Adrenal gland (tissue), 12 donors: ENCODE measurements around the gene KDM4C. TPM values are rescaled to one million over a fixed set of nuclear protein-coding genes. Genes with fewer than 3 reads are reported as not detected.

Experiments
- DNase-seq, 7 donors: peaks; one replicate each; pipeline ENCODE4 v3.0.0-alpha.2; 2019 to 2020
- H3K27ac ChIP-seq, 5 donors: fragments of 200-600 bp; sonication (generic) in 4 of 5; 1 replicate in 3 of 5; 2 replicates in 2 of 5; pipeline versions ENCODE4 v1.5.1 to v1.8.0; 2016 to 2020; ENCODE audit warnings: mild to moderate bottlenecking in 1 of 5
- H3K27me3 ChIP-seq: fragments of 200-600 bp; 2 replicates; pipeline ENCODE4 v1.8.0; 2021
- H3K36me3 ChIP-seq, 2 donors: fragments of 200-600 bp; replicated peaks in 1 of 2; 1 replicate in 1 of 2; 2 replicates in 1 of 2; pipeline versions ENCODE4 v1.5.1 to v1.8.0; 2018 to 2022
- H3K4me1 ChIP-seq, 2 donors: fragments of 200-600 bp; replicated peaks in 1 of 2; 1 replicate in 1 of 2; 2 replicates in 1 of 2; pipeline versions ENCODE4 v1.5.1 to v1.8.0; 2018 to 2021
- H3K4me3 ChIP-seq, 4 donors: fragments of 200-600 bp; sonication (generic) in 3 of 4; one replicate each; pipeline ENCODE4 v1.5.1; 2016 to 2018
- H3K9me3 ChIP-seq, 3 donors: fragments of 200-600 bp; sonication (generic) in 1 of 3; replicated peaks in 1 of 3; 1 replicate in 2 of 3; 2 replicates in 1 of 3; pipeline versions ENCODE4 v1.5.1 to v1.8.0; 2016 to 2021
- CTCF ChIP-seq, 6 experiments: fragments of 450-650 bp in 4 of 6; fragments of 200-600 bp in 2 of 6; sonication (generic) in 1 of 6; IDR thresholded peaks; 1 replicate in 5 of 6; 2 replicates in 1 of 6; pipeline versions ENCODE4 v1.5.1 to v1.8.0; 2016 to 2021; ENCODE audit warnings: antibody characterized with exemption in 6 of 6, mild to moderate bottlenecking in 2 of 6, moderate library complexity in 1 of 6
- POLR2A ChIP-seq, 2 donors: fragments of 450-650 bp; IDR thresholded peaks; one replicate each; pipeline ENCODE4 v1.6.1; 2017; ENCODE audit warnings: antibody characterized with exemption in 2 of 2, mild to moderate bottlenecking in 2 of 2, moderate library complexity in 1 of 2
- WGBS, 4 donors: extraction: QIAGEN DNeasy Blood & Tissue Kit in 2 of 4; methylation state at CpG; one replicate each; pipeline versions ENCODE4 v1.1.5 to v1.1.7; 2013 to 2017; 5-methylcytosine and 5-hydroxymethylcytosine counted together
- intact Hi-C, 2 donors: fragments of 100-400 bp; cut with DNase I; formaldehyde crosslinking; loops; one replicate each; pipeline versions ENCODE4 v1.14.1 to v1.15.0; 2022 to 2023
- polyA plus RNA-seq, 3 donors: library from polyadenylated mRNA; stranded (reverse); fragments of 200-250 nt in 2 of 3; fragments of 350-450 nt in 1 of 3; fragmentation: Illumina TruSeq in 1 of 3; extraction: RNeasy Lipid Tissue Mini Kit (QIAGEN cat#74804) in 1 of 3; gene quantifications; one replicate each; pipeline ENCODE4 v1.2.3, GENCODE V29; 2013 to 2014
- total RNA-seq, 9 donors: library from RNA; depleted of rRNA in 4 of 9; stranded (reverse); fragments of >200 nt in 4 of 9; fragments of 120-200 nt in 1 of 9; fragmentation: NEBNext Ultra II Directional in 1 of 9; extraction: Animal tissue kit (Norgen Biotek cat#: 25700) in 1 of 9; gene quantifications; one replicate each; pipeline versions ENCODE4 v1.1.0 to v1.2.4, GENCODE V29; 2013 to 2023
- donor health status: healthy with polysubstance abuse.
- donor health status: Bipolar disorder and iron deficiency.
- donor health status: DM: yes; HTN: yes; CAD: no.
- donor health status: DM: no; HTN: no; CAD: no.
- donor health status: DM: no; HTN: no; CAD: no.
- donor health status: DM: yes; HTN: yes; CAD: no.

Gene KDM4C
- total and polyA plus RNA-seq, 12 donors: 7.9 to 33.4 (median 23.3) TPM

DNA sequence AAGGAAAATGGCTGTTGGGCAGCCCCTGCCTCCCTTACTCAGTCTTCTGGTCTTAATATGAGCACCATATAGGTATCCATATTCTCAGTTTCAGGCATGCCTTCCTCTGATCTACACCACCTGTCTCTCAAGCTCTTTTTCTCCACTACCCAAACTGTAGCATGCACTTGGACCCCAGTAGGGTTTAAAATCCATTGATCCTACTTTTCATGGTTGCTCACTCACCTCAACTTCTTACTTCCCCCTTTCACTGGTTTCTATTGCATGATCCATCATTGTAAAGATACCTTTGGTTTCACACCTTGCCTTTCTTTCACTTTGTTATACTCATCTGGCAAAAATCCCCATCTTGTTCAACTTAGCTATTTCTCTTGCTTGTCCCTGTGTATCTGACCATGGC lies 159.4 kb downstream of the KDM4C start:
- Histone ChIP-seq H3K9me3 (no peaks in the 10 kb centered on the region), H3K4me3 (no peak overlapping the region), H3K4me1 (no peaks in the 10 kb centered on the region), H3K27me3 (no peaks in the 10 kb centered on the region), H3K27ac (no peak overlapping the region), H3K36me3 (no peaks in the 10 kb centered on the region)
- TF ChIP-seq POLR2A (IDR thresholded peaks at IDR 0.05): no peak
- TF ChIP-seq CTCF (IDR thresholded peaks at IDR 0.05): no peak
- intact Hi-C loops: no loop called here
- DNase-seq: no peak

DNA sequence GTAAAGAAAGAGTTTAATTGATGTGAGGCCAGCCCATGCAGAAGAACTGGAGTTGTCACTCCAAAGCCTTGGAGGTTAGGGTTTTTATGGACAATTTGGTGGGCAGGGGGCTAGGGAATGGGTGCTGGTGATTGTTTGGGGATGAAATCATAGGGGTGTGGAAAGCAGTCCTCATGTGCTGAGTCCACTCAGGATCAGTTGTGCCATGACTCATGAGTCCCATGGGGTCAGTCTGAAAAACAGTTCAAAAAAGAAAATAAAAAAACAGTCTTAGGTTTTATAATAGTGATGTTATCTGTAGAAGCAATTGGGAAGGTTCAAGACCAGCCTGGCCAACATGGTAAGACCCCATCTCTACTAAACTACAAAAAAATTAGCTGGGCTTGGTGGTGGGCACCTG lies 162.3 kb downstream of the KDM4C start:
- intact Hi-C loops: no loop called here
- H3K9me3 ChIP-seq: no peaks in the 10 kb centered on the region
- TF ChIP-seq POLR2A (IDR thresholded peaks at IDR 0.05): no peak
- no peak for TF ChIP-seq CTCF (IDR thresholded peaks at IDR 0.05)
- H3K4me1 ChIP-seq: no peaks in the 10 kb centered on the region
- H3K27me3 ChIP-seq: no peaks in the 10 kb centered on the region
- H3K36me3 ChIP-seq: no peaks in the 10 kb centered on the region
- no peak overlapping the region for H3K27ac ChIP-seq
- H3K4me3 ChIP-seq: no peak overlapping the region
- DNase-seq: no peak

- Histone ChIP-seq H3K36me3 (no peaks in the 10 kb centered on the region), H3K9me3 (no peaks in the 10 kb centered on the region), H3K27ac (no peak overlapping the region), H3K27me3 (no peaks in the 10 kb centered on the region), H3K4me1 (no peaks in the 10 kb centered on the region), H3K4me3 (no peak overlapping the region)
- intact Hi-C loops: no loop called here
- no peak for DNase-seq
- TF ChIP-seq CTCF (IDR thresholded peaks at IDR 0.05): no peak
- no peak for TF ChIP-seq POLR2A (IDR thresholded peaks at IDR 0.05)
- WGBS, 4 donors: 91 to 94% (median 92%) methylated on average over 5 of the region's 5 CpGs
Observed at GRCh38 chr9:6921315-6921714, 163.5 kb downstream of the KDM4C start.

- Histone ChIP-seq H3K4me1 (no peaks in the 10 kb centered on the region), H3K4me3 (no peak overlapping the region), H3K9me3 (no peaks in the 10 kb centered on the region), H3K27me3 (no peaks in the 10 kb centered on the region), H3K27ac (no peak overlapping the region), H3K36me3 (no peaks in the 10 kb centered on the region)
- intact Hi-C loops: no loop called here
- TF ChIP-seq CTCF (IDR thresholded peaks at IDR 0.05): no peak
- TF ChIP-seq POLR2A (IDR thresholded peaks at IDR 0.05): no peak
- DNase-seq: no peak
- WGBS, 4 donors: 78 to 100% (median 87%) methylated on average over 2 of the region's 2 CpGs
Observed at GRCh38 chr9:6922124-6922676, 164.4 kb downstream of the KDM4C start.
